NCI-H1417 treated with DMSO at 0.1 percent for 48 hours (cell line): ENCODE measurements around the gene NRSN2.

Source experiments
- DNase-seq: peaks from one replicate; lab custom pipeline; 2025; lab: John Stamatoyannopoulos, UW

NRSN2 gene, protein sequence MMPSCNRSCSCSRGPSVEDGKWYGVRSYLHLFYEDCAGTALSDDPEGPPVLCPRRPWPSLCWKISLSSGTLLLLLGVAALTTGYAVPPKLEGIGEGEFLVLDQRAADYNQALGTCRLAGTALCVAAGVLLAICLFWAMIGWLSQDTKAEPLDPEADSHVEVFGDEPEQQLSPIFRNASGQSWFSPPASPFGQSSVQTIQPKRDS

GRCh38 chr20:346640-347316 is at the start of gene NRSN2:
NRSN2 (plus strand) TSS chr20:347111; CDS start chr20:349644, 2,533 bp downstream.
- DNase-seq, result peak; percentile 11

DNA sequence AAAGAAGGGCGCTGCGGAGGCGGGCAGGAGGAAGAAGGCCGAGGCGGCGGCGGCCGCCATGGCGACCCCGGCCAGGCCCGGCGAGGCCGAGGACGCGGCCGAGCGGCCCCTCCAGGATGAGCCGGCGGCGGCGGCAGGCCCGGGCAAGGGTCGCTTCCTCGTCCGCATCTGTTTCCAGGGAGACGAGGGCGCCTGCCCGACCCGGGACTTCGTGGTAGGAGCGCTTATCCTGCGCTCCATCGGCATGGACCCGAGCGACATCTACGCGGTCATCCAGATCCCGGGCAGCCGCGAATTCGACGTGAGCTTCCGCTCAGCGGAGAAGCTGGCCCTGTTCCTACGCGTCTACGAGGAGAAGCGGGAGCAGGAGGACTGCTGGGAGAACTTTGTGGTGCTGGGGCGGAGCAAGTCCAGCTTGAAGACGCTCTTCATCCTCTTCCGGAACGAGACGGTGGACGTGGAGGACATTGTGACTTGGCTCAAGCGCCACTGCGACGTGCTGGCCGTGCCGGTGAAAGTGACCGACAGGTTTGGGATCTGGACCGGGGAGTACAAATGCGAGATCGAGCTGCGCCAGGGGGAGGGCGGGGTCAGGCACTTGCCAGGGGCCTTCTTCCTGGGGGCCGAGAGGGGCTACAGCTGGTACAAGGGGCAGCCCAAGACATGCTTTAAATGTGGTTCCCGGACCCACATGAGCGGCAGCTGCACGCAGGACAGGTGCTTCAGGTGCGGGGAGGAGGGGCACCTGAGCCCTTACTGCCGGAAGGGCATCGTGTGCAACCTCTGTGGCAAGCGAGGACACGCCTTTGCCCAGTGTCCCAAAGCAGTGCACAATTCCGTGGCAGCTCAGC is 48.8 kb upstream of the NRSN2 start:
- DNase-seq, result no peak

GRCh38 chr20:298776-299391 is 48.0 kb upstream of the NRSN2 start:
- DNase-seq, result no peak

GRCh38 chr20:300345-300990 is 46.4 kb upstream of the NRSN2 start:
- DNase-seq, result no peak

DNA sequence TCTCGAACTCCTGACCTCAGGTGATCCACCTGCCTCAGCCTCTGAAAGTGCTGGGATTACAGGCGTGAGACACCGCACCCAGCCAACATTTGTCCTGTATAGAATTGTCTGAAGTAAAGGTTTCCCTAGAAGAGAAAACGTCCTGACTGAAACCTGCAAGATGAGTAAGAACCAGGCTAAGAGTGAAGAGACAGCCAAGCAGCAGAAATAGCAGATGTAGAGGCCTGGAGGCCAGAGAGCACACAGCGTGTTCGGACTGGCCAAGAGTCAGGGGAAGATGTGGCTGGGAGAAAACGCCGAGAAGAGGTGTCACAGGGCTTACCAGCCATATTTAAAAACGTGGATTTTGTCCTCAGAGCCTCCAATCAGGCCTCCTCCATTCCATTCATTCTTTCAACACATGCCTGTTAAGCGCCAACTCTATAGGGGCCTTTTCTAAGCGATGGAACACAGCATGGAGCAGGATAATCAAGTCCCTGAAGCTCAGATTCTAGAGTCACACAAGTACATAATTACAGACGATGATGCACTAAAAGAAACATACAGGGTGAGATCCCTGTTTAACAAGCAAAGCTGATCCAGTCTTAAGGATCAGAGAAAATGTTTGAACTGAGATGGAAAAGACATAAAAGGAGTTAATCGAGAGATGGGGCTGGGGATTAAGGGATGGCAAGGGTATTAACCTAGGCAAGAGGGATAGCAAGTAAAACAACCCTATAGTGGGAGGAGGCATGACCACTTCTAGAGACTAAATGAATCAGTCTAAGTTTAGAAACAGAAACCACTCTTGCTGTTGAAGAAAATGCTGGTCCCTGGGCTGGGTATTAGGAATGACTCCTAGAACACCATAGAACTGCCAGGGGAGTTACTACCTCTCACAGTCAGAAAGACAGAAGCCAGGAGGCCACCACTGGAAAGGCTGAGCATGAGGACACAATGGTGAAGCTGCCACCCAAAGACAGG is 44.7 kb upstream of the NRSN2 start:
- no peak for DNase-seq

GRCh38 chr20:305745-306144 is 41.2 kb upstream of the NRSN2 start:
- no peak for DNase-seq

- no peak for DNase-seq
Observed at GRCh38 chr20:308427-309038, 38.4 kb upstream of the NRSN2 start.

DNA sequence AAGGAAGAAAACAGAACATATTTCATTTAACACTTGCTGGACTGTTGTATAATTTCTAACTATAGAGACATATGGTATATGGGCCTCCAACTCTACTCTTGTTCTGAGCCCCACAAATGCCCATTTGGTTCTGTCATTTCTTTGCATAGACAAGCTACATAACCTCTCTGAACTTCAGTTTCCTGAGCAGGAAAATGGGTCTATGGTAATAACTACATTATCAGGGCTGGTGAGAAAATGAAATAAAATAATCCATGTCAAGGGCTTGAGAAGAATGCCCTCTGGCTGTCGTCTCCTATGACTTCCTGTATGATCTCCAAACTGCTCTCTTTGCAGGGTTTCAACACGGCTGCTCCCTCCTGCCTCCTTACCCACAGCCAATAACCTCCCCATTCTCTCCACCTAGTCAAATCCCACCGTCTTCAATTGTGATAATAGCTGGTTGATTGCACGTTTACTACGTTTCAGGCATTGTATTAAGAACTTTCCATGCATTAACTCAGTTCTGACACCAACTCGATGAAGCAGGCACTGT is 37.5 kb upstream of the NRSN2 start:
- DNase-seq, result no peak

DNA sequence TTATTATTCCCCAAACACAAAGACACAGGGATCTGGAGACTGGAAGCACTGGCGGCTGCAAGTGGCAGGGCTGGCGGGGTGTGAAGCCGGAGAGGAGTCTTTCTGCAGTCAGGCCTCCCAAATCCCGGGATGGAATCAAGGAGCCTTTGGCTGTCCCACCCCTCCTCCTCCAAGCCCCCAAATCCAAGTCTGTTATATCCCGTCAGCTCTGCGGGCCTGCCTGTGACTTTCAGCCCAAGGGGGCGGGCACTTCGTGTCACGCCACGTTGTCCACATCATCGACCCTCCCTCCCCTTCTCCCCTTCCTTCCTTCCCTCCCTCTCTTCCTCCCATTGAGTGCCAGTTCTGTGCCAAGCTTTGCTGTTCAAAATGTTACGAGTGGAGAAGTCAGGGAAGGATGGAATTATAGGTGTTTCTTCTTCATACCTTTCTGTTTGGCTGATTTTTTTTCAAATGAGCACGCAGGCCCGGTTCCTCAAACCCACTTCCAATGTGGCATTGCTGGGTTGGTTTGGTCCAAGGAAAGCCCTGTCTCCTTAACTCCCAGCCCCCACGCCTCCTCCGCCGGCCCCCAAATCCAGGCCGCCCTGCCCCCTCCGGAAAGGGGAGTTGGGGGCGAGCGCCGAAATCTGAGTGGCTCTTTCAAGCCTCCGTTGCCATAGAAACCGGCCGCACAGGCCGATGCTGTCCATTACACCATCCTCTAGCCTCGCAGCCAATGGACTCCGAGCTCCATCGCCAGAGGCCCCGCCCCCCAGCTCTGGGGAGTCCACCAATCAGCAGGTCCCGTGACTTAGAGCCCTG is 36.9 kb upstream of the NRSN2 start:
- peak; percentile 67 for DNase-seq

DNA sequence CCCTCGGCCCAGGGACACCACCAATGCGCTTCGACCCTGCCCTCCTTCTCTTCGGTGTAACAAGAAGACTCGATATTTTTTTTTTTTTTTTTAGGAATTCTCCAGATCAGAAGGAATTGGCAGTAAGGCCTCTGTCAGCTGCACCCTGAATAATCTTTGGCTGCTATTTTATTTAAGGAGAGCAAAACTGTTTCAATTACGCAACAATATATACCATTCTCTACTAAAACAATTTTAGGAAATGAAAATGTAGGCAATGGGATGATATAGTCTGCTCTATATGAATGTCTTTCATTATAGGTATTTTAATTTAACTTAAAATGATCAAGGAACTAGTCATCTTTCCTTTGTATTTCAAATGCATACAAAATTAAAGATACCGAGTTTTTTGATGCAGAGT is 36.3 kb upstream of the NRSN2 start:
- DNase-seq, result no peak

- DNase-seq, result no peak
Observed at GRCh38 chr20:311609-312008, 35.3 kb upstream of the NRSN2 start.

DNA sequence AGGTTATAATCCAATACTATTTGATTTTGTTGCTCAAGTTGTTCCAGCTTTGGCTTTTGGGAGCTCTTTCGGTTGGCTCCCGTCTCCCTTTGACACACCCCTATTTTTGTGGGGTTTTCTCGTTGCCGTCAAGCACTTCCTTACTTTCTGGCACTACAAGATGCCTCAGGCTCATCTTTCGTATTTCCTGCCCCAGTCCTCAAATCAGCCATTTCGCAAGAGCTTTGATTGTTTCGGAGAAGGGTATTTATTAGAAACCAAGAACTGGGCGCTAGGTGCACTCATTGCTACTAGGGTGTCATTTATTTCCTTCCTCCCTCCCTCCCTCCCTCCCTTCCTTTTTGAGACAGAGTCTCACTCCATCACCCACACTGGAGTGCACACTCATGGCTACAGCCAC is 34.8 kb upstream of the NRSN2 start:
- DNase-seq, result no peak

- no peak for DNase-seq
Observed at GRCh38 chr20:312866-313265, 34.0 kb upstream of the NRSN2 start.

DNA sequence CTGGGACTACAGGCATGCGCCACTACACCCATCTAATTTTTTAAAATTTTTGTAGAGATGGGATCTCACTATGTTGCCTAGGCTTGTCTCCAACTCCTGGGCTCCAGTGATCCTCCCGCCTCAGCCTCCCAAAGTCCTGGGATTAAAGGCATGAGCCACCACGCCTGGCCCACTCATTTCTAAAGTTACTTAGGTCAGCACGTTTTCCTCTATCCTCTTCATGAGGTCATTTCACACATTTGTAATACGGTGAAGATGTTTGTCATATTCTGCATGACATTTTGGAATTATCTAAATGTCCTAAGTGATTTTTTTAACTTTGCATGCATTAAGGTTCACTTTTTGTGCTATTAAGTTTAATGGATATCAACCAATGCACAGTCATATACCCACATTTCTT is 33.5 kb upstream of the NRSN2 start:
- no peak for DNase-seq

GRCh38 chr20:313948-314347 is 33.0 kb upstream of the NRSN2 start:
- no peak for DNase-seq

GRCh38 chr20:316316-317068 is 30.4 kb upstream of the NRSN2 start:
- DNase-seq, result no peak

DNA sequence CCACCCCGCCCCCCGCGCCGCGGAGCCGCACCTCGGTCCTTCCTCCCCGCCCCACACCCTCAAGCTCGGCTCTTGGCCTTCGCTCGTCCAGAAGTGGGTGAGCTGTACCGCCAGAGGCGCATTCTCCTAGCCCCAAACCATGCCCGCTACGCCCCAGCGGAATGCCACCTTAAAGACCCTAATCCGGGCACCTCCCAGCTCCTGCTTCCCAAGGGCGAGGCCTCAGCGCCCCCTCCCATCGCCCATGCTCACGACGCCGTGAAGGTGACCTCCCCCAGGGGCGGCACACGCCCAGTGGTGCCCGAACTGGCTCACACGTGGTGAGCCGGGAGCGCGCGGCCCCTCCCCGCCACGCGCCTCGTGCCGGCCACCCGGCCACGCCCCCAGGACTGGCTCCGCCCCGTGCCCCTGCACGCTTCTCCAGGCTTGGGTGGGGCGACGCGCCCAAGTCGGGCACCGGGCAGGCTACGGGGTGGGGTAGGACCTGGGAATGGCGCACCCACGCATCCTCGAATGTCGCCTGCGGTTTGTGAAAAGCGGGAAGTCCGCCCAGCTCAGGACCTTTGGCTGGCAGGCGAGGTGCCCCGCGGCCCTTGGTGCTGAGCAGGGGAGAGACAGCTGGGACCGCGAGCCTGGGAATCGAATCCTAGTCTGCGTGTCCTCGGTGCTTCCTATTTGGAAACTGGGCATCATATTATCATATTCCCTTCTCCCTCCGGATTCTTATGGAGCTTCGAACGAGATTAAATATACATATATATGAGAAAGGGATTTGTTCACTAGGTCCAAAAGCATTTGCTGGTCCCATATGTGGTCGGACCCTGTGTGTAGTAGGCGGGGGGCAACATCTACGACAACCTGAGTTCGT is 22.5 kb upstream of the NRSN2 start:
- peak; percentile 64 for DNase-seq
